Stimulated activated naive CD8-positive, alpha-beta T cell treated with anti-CD3 and anti-CD28 coated beads, Interleukin-15, amount 100 ng/mL, for 72 hours (primary cell): ENCODE data around the gene NSG2.

Source experiments
- ATAC-seq: fragments of 150-1000 bp; cut with Tn5 transposase; 2 replicates; pipeline ENCODE4 v1.10.0; 2021; ENCODE audit warnings: mild to moderate bottlenecking, moderate library complexity
- DNase-seq, 2 donors: peaks; one replicate each; pipeline ENCODE4 v3.0.0; 2021 to 2022
- H3K27ac Mint-ChIP-seq, 2 donors: one replicate each; pipeline ENCODE4 v1.8.0; 2022; ENCODE audit warnings: mild to moderate bottlenecking in 2 of 2, mixed read lengths in 2 of 2, moderate library complexity in 2 of 2
- H3K27me3 Mint-ChIP-seq: one replicate; pipeline ENCODE4 v1.8.0; 2022; ENCODE audit warnings: mixed read lengths
- H3K4me1 Mint-ChIP-seq: one replicate; pipeline ENCODE4 v1.8.0; 2022; ENCODE audit warnings: mild to moderate bottlenecking, mixed read lengths
- H3K4me3 Mint-ChIP-seq, 2 donors: one replicate each; pipeline ENCODE4 v1.8.0; 2022; ENCODE audit warnings: mild to moderate bottlenecking in 2 of 2, mixed read lengths in 2 of 2, moderate library complexity in 1 of 2
- H3K9me3 Mint-ChIP-seq, 2 donors: one replicate each; pipeline ENCODE4 v1.8.0; 2022; ENCODE audit warnings: mixed read lengths in 2 of 2

The NSG2 gene

DNA sequence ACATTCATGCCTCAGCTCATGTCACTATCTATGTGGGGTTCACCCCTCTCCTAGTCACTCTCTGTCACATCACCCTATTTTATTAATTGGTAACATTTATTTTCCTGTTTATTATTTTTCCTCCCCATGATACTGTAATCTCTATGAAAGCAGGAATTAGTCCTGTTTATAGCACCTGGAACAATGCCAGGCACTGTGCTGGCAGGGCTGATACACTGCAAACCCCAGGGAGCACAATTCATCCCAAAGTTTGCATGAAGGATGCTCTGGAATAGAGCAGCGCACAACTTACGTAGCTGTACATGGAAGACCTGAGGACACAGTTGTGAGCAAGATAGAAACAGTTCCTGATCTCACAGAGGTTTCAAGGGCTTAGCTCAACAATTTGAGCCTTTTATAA lies 103.2 kb downstream of the NSG2 start:
- Mint-ChIP-seq H3K9me3 (peaks cover 0 to 12% of the 10 kb centered on the region in 2 donors), H3K27me3 (peaks cover 15% of the 10 kb centered on the region), H3K27ac (no peak overlapping the region), H3K4me1 (peaks cover 7% of the 10 kb centered on the region), H3K4me3 (no peak overlapping the region)
- ATAC-seq (no peak), DNase-seq (no peak)

DNA sequence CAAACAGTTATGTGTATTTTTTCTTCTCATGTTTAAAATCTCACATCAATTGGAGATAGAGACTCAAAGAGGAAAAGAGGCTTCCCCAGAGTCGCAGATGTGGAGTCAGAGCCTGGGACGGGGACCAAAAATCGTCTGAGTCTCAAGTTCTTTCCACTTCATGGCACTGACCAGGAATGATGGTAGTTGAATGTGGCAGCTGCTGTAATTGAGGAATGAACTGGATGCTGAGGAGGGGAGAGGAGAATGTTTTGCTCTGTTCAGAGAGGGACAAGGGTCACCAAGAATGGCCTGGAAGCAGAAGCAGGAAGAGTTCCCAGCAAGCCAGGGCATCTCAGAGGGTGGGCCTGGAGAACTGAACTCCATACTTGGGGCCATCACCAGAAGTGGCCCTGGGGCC lies 103.9 kb downstream of the NSG2 start:
- Mint-ChIP-seq H3K4me3 (no peak overlapping the region), H3K4me1 (peaks cover 7% of the 10 kb centered on the region), H3K27ac (peak overlapping the region in 1 of 2 donors; percentile 39), H3K27me3 (peaks cover 15% of the 10 kb centered on the region), H3K9me3 (peaks cover 0 to 13% of the 10 kb centered on the region in 2 donors)
- no peak for ATAC-seq
- no peak for DNase-seq

DNA sequence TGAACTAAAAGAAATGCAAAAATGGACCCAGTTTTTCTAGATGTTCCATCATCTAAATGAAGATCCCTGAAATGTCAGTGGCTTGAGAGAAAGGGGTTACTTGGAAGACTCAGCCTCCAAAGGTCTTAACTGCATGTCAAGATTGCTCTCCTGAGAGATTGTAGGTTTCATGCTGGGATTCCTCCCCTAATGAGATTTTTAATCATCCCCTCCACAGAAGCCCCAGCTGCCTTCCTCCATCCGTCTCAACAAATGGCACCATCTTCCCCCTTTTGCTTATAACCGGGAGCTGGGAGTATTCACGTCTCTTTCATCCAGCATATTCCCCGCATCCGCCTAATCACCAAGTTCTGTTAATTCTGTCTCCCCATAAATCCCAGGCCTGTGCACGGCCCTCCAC lies 104.5 kb downstream of the NSG2 start:
- Mint-ChIP-seq H3K4me1 (peaks cover 7% of the 10 kb centered on the region), H3K4me3 (no peak overlapping the region), H3K27ac (no peak overlapping the region), H3K9me3 (peaks cover 0 to 18% of the 10 kb centered on the region in 2 donors), H3K27me3 (peaks cover 12% of the 10 kb centered on the region)
- DNase-seq (no peak), ATAC-seq (no peak)

DNA sequence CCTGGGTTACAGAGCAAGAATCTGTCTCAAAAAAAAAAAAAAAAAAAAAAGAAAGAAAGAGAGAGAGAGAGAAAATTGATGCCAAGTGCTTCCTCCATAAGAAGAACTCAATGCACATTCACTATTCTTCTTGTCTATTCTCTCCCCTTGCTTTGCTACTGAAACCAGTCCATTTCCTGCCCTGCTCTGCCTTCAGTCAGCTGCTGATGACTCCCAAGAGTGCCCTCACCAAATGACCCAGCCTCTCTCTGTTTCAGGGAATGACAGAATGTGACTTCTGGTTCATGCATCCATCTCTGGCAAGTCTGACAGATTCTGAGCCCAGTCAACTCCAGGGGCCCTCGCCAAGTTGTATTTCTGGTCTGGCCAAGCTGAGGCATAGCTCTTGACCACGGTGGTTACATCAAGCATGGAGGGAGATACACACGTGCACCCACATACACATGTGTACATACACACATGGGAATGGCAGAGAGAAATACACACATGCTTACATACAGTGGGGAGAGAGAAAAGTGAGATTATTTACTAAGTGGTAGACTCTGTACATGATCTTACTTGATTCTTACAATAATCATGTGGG lies 106.2 kb downstream of the NSG2 start:
- no peak overlapping the region for H3K27ac Mint-ChIP-seq
- H3K27me3 Mint-ChIP-seq = peaks cover 7% of the 10 kb centered on the region
- peaks cover 0 to 30% of the 10 kb centered on the region in 2 donors for H3K9me3 Mint-ChIP-seq
- H3K4me1 Mint-ChIP-seq = no peaks in the 10 kb centered on the region
- no peak for DNase-seq
- no peak overlapping the region for H3K4me3 Mint-ChIP-seq
- ATAC-seq = no peak

DNA sequence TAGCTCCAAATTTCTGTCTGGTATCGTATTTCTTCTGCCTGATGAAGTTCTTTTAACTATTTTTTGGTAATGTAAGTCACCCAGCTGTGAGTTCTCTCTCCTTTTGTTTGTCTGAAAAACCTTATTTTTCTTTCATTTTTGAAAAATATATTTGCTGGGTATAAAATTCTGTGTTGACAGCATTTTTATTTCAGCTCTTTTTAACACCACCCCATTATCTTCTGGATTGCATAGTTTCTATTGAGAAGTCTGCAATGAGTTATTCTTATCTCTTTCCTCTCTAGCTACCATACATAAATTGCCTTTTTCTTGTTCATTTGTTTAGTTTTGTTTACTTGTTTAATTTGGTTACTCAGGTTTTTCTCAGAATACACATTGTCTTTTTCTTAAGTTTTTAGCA lies 109.1 kb downstream of the NSG2 start:
- DNase-seq = no peak
- H3K27me3 Mint-ChIP-seq = peaks cover 16% of the 10 kb centered on the region
- no peak for ATAC-seq
- H3K9me3 Mint-ChIP-seq = peaks cover 0 to 44% of the 10 kb centered on the region in 2 donors
- H3K4me3 Mint-ChIP-seq = no peak overlapping the region
- no peak overlapping the region for H3K27ac Mint-ChIP-seq
- H3K4me1 Mint-ChIP-seq = no peaks in the 10 kb centered on the region

DNA sequence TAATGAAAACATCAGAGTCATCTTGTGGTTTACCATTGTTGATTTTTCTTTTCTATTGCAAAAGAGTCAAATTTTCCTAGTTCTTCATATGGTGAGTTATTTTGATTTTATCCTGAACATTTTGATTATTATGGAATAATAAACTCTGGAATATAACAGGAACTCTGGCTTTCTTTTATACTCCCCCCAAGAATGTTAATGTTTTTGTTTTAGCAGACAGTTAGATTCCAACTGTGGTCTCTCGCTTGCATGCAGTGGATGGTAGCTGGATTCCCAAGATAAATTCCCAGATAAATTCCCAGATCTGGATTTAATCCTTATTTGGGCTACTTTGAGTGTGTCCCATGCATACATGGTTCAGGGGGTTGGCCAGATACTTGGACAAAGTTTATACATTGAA lies 109.8 kb downstream of the NSG2 start:
- peaks cover 0 to 44% of the 10 kb centered on the region in 2 donors for H3K9me3 Mint-ChIP-seq
- no peaks in the 10 kb centered on the region for H3K4me1 Mint-ChIP-seq
- H3K27ac Mint-ChIP-seq = no peak overlapping the region
- H3K4me3 Mint-ChIP-seq = no peak overlapping the region
- no peak for DNase-seq
- ATAC-seq = no peak
- H3K27me3 Mint-ChIP-seq = peaks cover 12% of the 10 kb centered on the region

DNA sequence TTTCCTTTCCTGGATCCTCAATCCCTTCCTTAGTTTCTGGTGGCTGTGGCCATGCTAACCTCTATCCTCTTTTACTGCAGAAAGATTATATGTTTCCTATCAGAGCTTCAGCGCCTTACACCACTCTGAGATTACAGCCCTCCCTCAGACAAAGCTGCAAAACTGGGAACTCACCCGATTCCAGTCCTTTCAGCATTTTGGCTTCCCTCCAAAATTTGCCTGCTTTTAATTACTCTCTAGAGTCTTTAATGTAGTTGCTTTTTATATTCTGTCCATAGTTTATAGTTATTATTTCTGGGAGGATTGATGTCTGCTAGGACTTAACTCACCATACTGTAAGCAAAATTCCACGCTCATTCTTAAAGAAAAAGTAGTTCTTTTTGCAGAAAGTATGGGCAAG lies 110.2 kb downstream of the NSG2 start:
- DNase-seq (no peak), ATAC-seq (no peak)
- Mint-ChIP-seq H3K4me1 (no peaks in the 10 kb centered on the region), H3K27me3 (peaks cover 9% of the 10 kb centered on the region), H3K4me3 (no peak overlapping the region), H3K27ac (no peak overlapping the region), H3K9me3 (peaks cover 0 to 44% of the 10 kb centered on the region in 2 donors)

DNA sequence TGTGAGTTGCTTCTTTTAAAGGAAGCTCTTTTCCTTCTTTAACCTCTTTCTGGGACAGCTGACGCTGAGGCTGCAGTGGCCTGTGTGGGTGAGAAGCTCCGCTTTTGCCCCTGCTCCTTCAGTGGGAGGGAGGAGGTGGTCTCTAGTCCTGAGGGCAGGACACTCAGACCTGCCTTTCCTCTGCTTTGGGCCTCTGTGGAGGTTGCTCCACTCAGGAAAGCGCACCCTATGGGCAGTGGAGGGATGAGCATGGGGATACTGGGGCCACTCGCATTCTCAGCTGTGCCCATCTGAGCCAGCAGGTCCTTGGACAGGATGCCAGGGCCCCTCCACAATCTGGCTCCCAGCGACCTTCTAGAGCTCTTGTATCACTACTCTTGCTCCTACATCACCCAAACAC lies 111.5 kb downstream of the NSG2 start:
- no peaks in the 10 kb centered on the region for H3K4me1 Mint-ChIP-seq
- no peak for ATAC-seq
- DNase-seq = no peak
- no peak overlapping the region for H3K4me3 Mint-ChIP-seq
- peaks cover 9% of the 10 kb centered on the region for H3K27me3 Mint-ChIP-seq
- no peak overlapping the region for H3K27ac Mint-ChIP-seq
- H3K9me3 Mint-ChIP-seq = peaks cover 0 to 44% of the 10 kb centered on the region in 2 donors
